ENCODE measurements around the gene GAN.

GRCh38 chr16:81277541-81278080 lies 37.2 kb upstream of the GAN start:
- TF ChIP-seq CTCF (IDR thresholded peaks at IDR 0.05; ENCODE audit: low read depth, low read length) (no peak), EZH2phosphoT487 (IDR thresholded peaks at IDR 0.05; ENCODE audit: low read depth) (no peak)

All from OCI-LY3 (cell line).